ENCODE measurements around the gene KCNH2. TPM values are rescaled to one million over a fixed set of nuclear protein-coding genes. Genes with fewer than 3 reads are reported as not detected.

Gene KCNH2
- total RNA-seq, 1 experiment from 2014 or later = 0.09 TPM

GRCh38 chr7:150977382-150978125 lies 567 bp downstream of the KCNH2 start:
- Mint-ChIP-seq H3K36me3 (ENCODE audit: insufficient read depth, unreplicated experiment) (no peaks in the 10 kb centered on the region), H3K9me3 (ENCODE audit: unreplicated experiment) (no peaks in the 10 kb centered on the region), H3K4me1 (ENCODE audit: insufficient read depth, unreplicated experiment) (peaks cover 14% of the 10 kb centered on the region), H3K27ac (ENCODE audit: low read depth, unreplicated experiment) (no peak overlapping the region), H3K27me3 (ENCODE audit: insufficient read depth, unreplicated experiment) (peaks cover 57% of the 10 kb centered on the region), H3K4me3 (ENCODE audit: unreplicated experiment) (peak overlapping the region; percentile 39)
- no peak for DNase-seq (ENCODE audit: unreplicated experiment)
- ChIA-PET CTCF (interaction anchor here (0.9 to 1.6 kb wide), 5 partner anchors 7 to 79 kb away, joined by 3 to 7 read pairs (median 5); no protein-coding TSS in a partner anchor), POLR2A (no interaction called here)
- TF ChIP-seq CTCF (IDR thresholded peaks at IDR 0.05; ENCODE audit: unreplicated experiment) = no peak
- BruUV-seq (replicated peaks) = no TSS peak
- intact Hi-C loops (cut with micrococcal nuclease) = no loop called here

- Mint-ChIP-seq H3K4me3 (ENCODE audit: unreplicated experiment) (peak overlapping the region; percentile 39), H3K36me3 (ENCODE audit: insufficient read depth, unreplicated experiment) (no peaks in the 10 kb centered on the region), H3K4me1 (ENCODE audit: insufficient read depth, unreplicated experiment) (peaks cover 14% of the 10 kb centered on the region), H3K27me3 (ENCODE audit: insufficient read depth, unreplicated experiment) (peaks cover 49% of the 10 kb centered on the region), H3K9me3 (ENCODE audit: unreplicated experiment) (no peaks in the 10 kb centered on the region), H3K27ac (ENCODE audit: low read depth, unreplicated experiment) (no peak overlapping the region)
- intact Hi-C loops (cut with micrococcal nuclease) = no loop called here
- CTCF ChIA-PET = interaction anchor here (0.7 to 1.6 kb wide), 6 partner anchors 8 to 78 kb away, joined by 3 to 7 read pairs (median 4); partner anchors contain the start of gene ATG9B
- no TSS peak for BruUV-seq (replicated peaks)
- POLR2A ChIA-PET = no interaction called here
- no peak for DNase-seq (ENCODE audit: unreplicated experiment)
- no peak for TF ChIP-seq CTCF (IDR thresholded peaks at IDR 0.05; ENCODE audit: unreplicated experiment)
These were observed 1.4 kb downstream of the KCNH2 start for GRCh38 chr7:150976529-150977381.

- Mint-ChIP-seq H3K4me3 (ENCODE audit: unreplicated experiment) (peak overlapping the region; percentile 66), H3K27me3 (ENCODE audit: insufficient read depth, unreplicated experiment) (peaks cover 39% of the 10 kb centered on the region), H3K9me3 (ENCODE audit: unreplicated experiment) (no peaks in the 10 kb centered on the region), H3K36me3 (ENCODE audit: insufficient read depth, unreplicated experiment) (no peaks in the 10 kb centered on the region), H3K27ac (ENCODE audit: low read depth, unreplicated experiment) (no peak overlapping the region), H3K4me1 (ENCODE audit: insufficient read depth, unreplicated experiment) (peaks cover 14% of the 10 kb centered on the region)
- CTCF ChIA-PET = interaction anchor here (0.6 to 1.3 kb wide), 7 partner anchors 10 to 1107 kb away, joined by 3 to 4 read pairs (median 3); partner anchors contain the start of gene ATG9B
- DNase-seq (ENCODE audit: unreplicated experiment) = no peak
- intact Hi-C loops (cut with micrococcal nuclease) = no loop called here
- BruUV-seq (replicated peaks) = no TSS peak
- POLR2A ChIA-PET = no interaction called here
- TF ChIP-seq CTCF (IDR thresholded peaks at IDR 0.05; ENCODE audit: unreplicated experiment) = no peak
These were observed 2.4 kb downstream of the KCNH2 start for GRCh38 chr7:150975536-150976319.
